SU-DHL-6 (cell line): ENCODE results near the gene VANGL2.

ENCODE experiments used
- H2AFZ ChIP-seq: fragments of 200-600 bp; sonication (generic); 2 replicates; pipeline ENCODE4 v1.6.1; 2014; ENCODE audit warnings: low read depth, mild to moderate bottlenecking, moderate library complexity, mixed read lengths, antibody characterized with exemption, low read length; ENCODE audit not compliant: severe bottlenecking
- H3F3A ChIP-seq: fragments of 200-600 bp; shearing (Covaris generic); 2 replicates; pipeline ENCODE4 v1.6.0; 2016; ENCODE audit warnings: antibody characterized with exemption, mild to moderate bottlenecking; ENCODE audit not compliant: insufficient read depth
- H3K27ac ChIP-seq: fragments of 200-600 bp; sonication (generic); 2 replicates; pipeline ENCODE4 v1.5.1; 2016; ENCODE audit warnings: low read depth, mild to moderate bottlenecking, low read length, moderate library complexity, mixed read lengths
- H3K27me3 ChIP-seq: fragments of 200-600 bp; sonication (generic), shearing (Covaris generic); 2 replicates; pipeline ENCODE4 v1.6.0; 2014; ENCODE audit warnings: mild to moderate bottlenecking, low read length
- H3K36me3 ChIP-seq: fragments of 200-600 bp; sonication (generic); 2 replicates; pipeline ENCODE4 v1.6.1; 2014; ENCODE audit warnings: mild to moderate bottlenecking, low read length, mixed read lengths
- H3K4me2 ChIP-seq: fragments of 300-600, 200-600 bp; shearing (Covaris generic), sonication (generic); 2 replicates; pipeline ENCODE4 v1.6.0; 2014; ENCODE audit warnings: low read length, low read depth, mild to moderate bottlenecking; ENCODE audit not compliant: poor library complexity, severe bottlenecking
- H3K4me3 ChIP-seq: fragments of 200-600 bp; sonication (generic); 2 replicates; pipeline ENCODE4 v1.5.1; 2014; ENCODE audit warnings: antibody characterized with exemption, low read length, mild to moderate bottlenecking, mixed read lengths; ENCODE audit not compliant: insufficient read depth, poor library complexity, severe bottlenecking
- H3K79me2 ChIP-seq: fragments of 200-600 bp; sonication (generic); 2 replicates; pipeline ENCODE4 v1.6.1; 2014; ENCODE audit warnings: mild to moderate bottlenecking, low read length, moderate library complexity; ENCODE audit not compliant: insufficient read depth
- H3K9ac ChIP-seq: fragments of 200-600 bp; sonication (generic); 2 replicates; pipeline ENCODE4 v1.7.0; 2014; ENCODE audit warnings: mild to moderate bottlenecking, low read length
- H3K9me2 ChIP-seq: fragments of 200-600 bp; sonication (generic); replicated peaks from 2 replicates; pipeline ENCODE4 v1.6.1; 2014; ENCODE audit warnings: low read length; ENCODE audit not compliant: insufficient read depth
- H3K9me3 ChIP-seq: fragments of 200-600 bp; sonication (generic); 2 replicates; pipeline ENCODE4 v1.6.1; 2014; ENCODE audit warnings: low read length, mixed read lengths; ENCODE audit not compliant: insufficient read depth
- H4K20me1 ChIP-seq: fragments of 200-600 bp; sonication (generic); 2 replicates; pipeline ENCODE4 v1.6.1; 2014; ENCODE audit warnings: low read depth, mild to moderate bottlenecking, antibody characterized with exemption, low read length, moderate library complexity, mixed read lengths
- CTCF ChIP-seq: fragments of 200-600 bp; sonication (generic); IDR thresholded peaks from one replicate; pipeline ENCODE4 v1.5.1; 2017; ENCODE audit warnings: antibody characterized with exemption, mild to moderate bottlenecking, low read length, moderate library complexity; ENCODE audit not compliant: insufficient read depth, poor library complexity, severe bottlenecking
- EZH2phosphoT487 ChIP-seq: fragments of 200-600 bp; sonication (generic), shearing (Covaris generic); conservative IDR thresholded peaks from 2 replicates; pipeline ENCODE4 v1.6.1; 2018; ENCODE audit warnings: mild to moderate bottlenecking, antibody characterized with exemption, low read length, moderate library complexity, mixed read lengths

VANGL2 gene

GRCh38 chr1:160369087-160369486 is 31.3 kb upstream of the VANGL2 start:
- Histone ChIP-seq H3K9me2 (no peaks in the 10 kb centered on the region), H3K27ac (no peak overlapping the region), H3K9ac (no peak overlapping the region), H4K20me1 (no peaks in the 10 kb centered on the region), H3K36me3 (no peaks in the 10 kb centered on the region), H3K4me3 (no peak overlapping the region), H3K27me3 (no peaks in the 10 kb centered on the region), H3K4me2 (no peak overlapping the region), H2AFZ (no peak overlapping the region), H3K79me2 (no peaks in the 10 kb centered on the region), H3F3A (no peaks in the 10 kb centered on the region), H3K9me3 (no peaks in the 10 kb centered on the region)
- TF ChIP-seq EZH2phosphoT487 = no peak
- TF ChIP-seq CTCF = no peak

GRCh38 chr1:160370561-160371345 is 29.6 kb upstream of the VANGL2 start:
- Histone ChIP-seq H4K20me1 (no peaks in the 10 kb centered on the region), H3K9ac (no peak overlapping the region), H3K9me2 (no peaks in the 10 kb centered on the region), H3F3A (no peaks in the 10 kb centered on the region), H3K27me3 (no peaks in the 10 kb centered on the region), H3K79me2 (no peaks in the 10 kb centered on the region), H3K9me3 (no peaks in the 10 kb centered on the region), H3K27ac (no peak overlapping the region), H3K4me3 (no peak overlapping the region), H3K36me3 (no peaks in the 10 kb centered on the region), H3K4me2 (no peak overlapping the region), H2AFZ (no peak overlapping the region)
- TF ChIP-seq CTCF (no peak), EZH2phosphoT487 (no peak)

- H3K9ac ChIP-seq = no peak overlapping the region
- no peaks in the 10 kb centered on the region for H3K79me2 ChIP-seq
- H3K36me3 ChIP-seq = no peaks in the 10 kb centered on the region
- H3K4me3 ChIP-seq = no peak overlapping the region
- H3K4me2 ChIP-seq = no peak overlapping the region
- no peak for TF ChIP-seq EZH2phosphoT487
- TF ChIP-seq CTCF = no peak
- H2AFZ ChIP-seq = no peak overlapping the region
- H3K9me3 ChIP-seq = no peaks in the 10 kb centered on the region
- H4K20me1 ChIP-seq = no peaks in the 10 kb centered on the region
- no peak overlapping the region for H3K27ac ChIP-seq
- no peaks in the 10 kb centered on the region for H3K9me2 ChIP-seq
- H3K27me3 ChIP-seq = no peaks in the 10 kb centered on the region
- no peaks in the 10 kb centered on the region for H3F3A ChIP-seq
Measured at GRCh38 chr1:160371346-160371631, 29.1 kb upstream of the VANGL2 start.
